GM12801 (cell line): ENCODE results near the gene PPM1N.
A peak's percentile ranks its signal among the peaks of the same experiment; 100 is the strongest.

Experiments
- TF ChIP-seq, protein P1 (sequence below): IDR thresholded peaks from one replicate; pipeline ENCODE4 v1.5.1; 2011; ENCODE audit warnings: control low read depth; ENCODE audit not compliant: insufficient read length; ENCODE audit errors: extremely low read depth

The PPM1N gene

DNA sequence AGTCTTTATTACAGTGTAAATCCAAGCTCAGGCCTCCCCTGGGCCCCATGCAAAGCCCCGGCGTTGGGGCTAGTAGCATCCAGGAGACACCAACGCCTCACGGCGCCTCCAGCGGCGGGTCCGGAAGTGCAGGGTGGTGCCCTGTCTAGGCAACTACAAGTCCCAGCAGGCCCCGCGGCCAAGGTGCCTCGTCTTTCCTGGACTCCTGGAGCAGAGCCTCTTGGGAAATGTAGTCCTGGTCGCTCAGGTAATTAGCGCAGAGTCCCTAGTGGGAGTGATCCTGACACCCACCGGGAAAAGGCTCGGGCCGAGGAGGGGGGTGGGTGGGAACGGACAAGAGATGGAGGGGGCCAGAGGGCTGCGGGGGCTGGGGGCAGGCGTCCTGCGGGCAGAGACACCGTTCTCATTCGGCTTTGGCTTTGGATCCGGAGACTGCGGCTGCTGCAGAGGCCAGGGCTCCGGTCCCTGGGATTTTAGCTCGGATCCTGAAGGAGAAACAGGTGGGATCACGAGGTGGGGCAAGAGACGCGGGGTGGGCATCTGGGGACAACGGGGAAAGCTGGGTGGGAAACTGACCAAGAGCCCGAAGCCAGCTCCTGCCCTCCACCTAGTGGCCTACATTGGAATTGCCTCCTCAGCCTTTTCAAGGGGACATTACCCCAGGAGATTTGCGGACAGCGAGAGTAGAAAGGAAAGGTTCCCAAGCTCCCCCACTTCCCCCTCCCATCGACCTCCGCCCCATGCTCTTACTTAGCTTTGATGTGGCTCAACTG, 12.8 kb upstream of the PPM1N start:
- TF ChIP-seq, protein P1, sequence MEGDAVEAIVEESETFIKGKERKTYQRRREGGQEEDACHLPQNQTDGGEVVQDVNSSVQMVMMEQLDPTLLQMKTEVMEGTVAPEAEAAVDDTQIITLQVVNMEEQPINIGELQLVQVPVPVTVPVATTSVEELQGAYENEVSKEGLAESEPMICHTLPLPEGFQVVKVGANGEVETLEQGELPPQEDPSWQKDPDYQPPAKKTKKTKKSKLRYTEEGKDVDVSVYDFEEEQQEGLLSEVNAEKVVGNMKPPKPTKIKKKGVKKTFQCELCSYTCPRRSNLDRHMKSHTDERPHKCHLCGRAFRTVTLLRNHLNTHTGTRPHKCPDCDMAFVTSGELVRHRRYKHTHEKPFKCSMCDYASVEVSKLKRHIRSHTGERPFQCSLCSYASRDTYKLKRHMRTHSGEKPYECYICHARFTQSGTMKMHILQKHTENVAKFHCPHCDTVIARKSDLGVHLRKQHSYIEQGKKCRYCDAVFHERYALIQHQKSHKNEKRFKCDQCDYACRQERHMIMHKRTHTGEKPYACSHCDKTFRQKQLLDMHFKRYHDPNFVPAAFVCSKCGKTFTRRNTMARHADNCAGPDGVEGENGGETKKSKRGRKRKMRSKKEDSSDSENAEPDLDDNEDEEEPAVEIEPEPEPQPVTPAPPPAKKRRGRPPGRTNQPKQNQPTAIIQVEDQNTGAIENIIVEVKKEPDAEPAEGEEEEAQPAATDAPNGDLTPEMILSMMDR, result peak; percentile 55

DNA sequence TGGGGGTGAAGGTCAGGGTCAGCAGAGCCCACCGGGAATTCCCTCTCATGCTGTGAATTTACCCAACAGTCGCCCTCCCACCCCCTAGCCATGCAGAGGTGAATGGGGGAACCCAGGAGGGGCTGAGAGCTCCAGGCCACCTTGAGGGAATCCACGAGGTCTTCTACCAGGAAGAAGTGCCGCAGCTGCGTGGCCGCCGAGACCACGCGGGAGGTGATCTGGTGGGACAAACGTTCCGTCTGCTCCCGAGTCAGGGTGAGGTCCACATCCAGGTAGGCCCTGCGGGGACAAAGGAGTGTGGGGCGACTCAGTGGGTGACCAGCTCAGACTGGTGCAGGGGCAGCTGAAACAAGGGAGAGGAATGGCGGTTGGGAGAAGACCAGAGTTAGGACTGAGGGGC, 9.5 kb upstream of the PPM1N start:
- TF ChIP-seq, protein P1, result no peak

DNA sequence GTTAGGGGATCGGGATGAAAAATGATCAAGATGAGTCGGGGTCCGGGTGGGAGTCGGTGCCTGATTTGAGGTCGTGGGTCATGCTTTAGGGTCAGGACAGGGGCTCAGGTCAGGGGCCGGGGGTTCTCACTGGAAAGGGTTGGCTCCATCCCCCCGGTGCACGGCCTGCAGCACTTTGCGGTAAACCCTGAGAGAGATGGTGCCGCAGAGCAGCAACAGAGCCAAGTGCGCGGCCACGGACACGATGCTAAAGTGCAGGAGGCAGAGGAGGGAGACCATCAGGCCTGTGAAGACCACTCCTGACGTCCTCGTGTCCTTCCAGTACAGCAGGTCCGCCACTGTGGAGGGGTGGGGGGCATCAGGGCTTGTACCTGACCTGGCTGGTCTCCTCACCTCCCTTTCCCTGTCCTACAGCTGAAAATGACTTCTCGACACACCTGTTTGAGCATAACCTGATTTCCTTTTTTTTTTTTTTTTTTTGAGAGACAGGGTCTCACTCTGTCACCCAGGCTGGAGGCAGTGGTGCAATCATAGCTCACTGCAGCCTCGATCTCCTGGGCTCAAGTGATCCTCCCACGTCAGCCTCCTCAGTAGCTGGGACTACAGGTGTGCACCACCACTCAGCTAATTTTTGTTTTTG, 8.9 kb upstream of the PPM1N start:
- TF ChIP-seq, protein P1, result no peak

DNA sequence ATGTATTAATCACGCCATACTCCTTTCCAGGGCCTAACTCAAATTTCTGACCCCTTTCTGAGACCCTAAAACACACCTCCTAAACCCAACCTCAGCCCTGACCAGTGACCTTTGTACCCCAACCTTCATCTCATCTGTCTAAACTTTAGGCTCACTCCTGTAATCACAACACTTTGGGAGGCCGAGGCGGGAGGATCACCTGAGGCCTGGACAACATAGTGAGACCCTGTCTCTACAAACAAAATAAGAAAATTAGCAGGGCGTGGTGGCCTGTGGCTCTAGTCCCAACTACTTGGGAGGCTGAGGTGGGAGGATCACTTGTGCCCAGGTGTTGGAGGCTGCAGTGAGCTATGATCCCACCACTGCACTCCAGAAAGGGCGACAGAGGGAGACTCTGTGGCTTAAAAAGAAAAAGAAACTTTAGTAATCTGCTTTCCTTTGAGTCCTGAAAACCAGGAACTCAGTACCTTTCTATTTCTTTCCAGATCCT, 6.1 kb upstream of the PPM1N start:
- TF ChIP-seq, protein P1, result no peak

DNA sequence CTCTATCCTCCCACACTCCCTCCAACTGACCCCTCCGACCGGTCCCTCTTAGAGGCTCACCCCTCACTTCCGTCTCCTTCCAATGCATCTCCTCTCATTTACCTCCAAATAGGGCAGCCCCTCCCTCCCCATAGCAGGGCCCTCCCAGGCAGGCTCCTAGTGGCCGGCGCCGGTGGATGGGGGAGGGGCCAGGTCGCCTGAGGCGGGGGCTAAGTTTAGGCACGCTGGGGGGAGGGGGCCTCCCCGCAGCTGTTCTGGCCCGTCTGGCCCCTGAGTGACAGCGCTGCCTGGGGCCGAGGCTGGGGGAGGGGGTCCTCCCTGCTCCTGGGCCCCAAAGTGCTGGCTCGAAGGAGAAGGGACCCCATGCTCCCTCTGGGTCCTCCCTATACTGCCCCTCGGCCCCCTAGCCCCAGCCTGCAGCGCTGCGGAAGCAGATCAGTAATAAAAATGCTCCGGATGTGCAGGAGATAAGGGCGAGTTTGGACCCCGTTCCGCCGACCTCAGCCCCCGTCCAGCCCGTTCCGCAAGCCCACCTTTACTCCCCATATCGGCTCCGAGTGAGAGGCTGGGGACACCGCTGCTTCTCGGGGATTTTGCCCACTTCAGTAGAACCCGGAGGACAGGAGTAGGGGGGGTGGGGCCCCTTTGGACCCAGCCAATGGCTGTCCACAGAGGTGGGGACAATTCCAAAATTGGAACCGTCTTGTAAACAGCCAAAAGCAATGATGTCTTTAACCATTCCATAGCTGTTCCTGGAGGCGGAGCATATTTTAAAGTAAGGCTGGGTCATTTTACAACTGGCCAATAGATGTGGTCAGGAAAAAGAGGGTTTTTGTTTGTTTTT, 5.4 kb upstream of the PPM1N start:
- TF ChIP-seq, protein P1, result no peak

DNA sequence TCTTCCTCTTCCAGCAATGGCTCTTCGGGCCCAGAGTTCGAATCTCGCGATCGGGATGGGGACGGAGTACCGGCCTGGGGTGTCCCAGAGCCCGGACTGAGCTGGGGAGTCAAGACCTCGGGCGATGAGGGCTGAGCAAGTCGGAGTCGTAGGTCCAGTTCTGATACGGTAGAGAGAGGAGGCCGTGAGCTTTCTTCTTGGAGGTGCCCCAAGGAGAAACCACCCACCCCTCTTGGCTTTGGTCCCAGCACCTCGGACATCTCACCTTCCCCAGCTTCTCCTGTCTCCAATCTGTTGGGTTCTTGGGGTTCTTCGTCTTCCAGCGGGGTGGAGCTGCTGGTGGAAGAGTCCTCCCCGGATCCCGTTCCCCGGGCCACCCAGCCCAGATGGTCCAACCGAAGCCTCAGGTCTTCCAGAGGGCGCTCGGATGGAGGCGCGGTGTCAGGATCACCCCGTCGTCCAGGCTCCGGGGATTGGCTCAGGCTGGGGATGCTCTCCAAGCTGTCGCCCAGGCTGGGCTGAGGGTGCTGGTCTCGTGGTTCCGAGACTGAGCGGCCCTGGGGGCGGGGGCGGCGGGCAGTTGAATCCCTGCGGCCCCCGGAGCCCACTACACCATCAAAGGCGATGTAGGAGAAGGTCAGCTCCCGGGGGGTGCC, 3.9 kb upstream of the PPM1N start:
- TF ChIP-seq, protein P1, result no peak
